GM19193 (cell line): ENCODE results near the gene CNKSR3.

Source experiments
- POLR2A ChIP-seq: IDR thresholded peaks from 4 replicates; pipeline ENCODE4 v1.6.1; 2011; ENCODE audit not compliant: insufficient read depth, insufficient read length; ENCODE audit errors: extremely low read depth

Gene CNKSR3

DNA sequence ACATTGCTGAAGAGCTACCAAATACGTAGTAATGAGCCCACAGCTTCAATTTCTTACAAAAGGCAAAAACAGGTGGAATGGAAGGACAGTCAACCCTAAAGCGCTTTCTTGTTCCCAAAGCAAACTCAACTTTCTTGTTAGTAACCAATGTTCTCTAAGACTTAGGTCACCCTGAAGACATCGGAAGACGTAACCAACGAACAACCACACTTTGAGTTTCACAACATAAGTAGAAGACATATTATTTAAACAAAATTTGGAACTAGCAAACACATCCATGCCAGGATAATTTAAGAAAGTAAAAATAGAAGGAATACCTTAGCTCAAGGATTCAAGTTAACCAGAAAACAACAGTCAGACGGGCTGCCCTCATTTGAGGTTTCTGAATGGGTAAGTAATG, 51.0 kb downstream of the CNKSR3 start:
- no peak for TF ChIP-seq POLR2A

DNA sequence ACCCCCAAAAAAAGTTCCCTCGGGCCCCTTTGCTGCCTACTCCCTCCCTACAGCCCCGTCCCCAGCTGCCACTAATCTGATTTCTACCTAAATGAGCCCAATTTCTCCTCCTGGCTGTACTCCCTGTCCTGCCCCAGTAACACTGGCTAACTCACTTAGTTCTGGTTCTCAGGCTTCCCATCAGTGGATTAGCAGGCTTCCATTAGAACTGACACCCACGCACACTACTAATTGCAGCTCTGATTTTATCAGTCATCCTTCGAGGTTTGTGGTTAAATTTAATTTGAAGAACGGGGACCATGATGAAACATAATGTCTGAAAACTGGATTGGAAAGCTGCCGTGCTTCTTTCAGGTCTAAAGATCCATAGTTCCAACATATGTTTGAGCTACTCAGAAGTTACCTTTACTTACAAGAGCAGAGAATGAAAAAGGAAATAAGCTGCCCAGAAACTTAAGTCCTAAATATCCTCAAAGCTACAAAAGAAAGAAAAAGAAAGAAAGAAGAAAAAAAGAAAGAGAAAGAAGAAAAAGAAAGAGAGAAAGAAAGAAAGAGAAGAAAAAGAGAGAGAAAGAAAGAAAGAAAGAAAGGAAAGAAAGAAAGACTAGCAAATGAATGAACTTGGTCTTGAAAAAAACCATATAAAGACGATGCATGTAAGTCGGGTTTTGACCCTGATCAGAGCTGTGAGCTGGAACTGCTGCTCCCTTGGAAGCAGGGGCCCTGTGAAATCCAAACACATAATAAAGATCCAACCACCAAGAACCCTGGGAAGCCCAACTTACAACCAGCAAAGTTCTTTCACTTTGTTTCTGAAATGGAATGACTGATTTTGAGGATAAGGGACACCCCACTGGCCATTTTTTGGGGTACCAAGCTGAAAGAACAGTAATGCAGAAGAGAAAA, 51.7 kb downstream of the CNKSR3 start:
- no peak for TF ChIP-seq POLR2A

DNA sequence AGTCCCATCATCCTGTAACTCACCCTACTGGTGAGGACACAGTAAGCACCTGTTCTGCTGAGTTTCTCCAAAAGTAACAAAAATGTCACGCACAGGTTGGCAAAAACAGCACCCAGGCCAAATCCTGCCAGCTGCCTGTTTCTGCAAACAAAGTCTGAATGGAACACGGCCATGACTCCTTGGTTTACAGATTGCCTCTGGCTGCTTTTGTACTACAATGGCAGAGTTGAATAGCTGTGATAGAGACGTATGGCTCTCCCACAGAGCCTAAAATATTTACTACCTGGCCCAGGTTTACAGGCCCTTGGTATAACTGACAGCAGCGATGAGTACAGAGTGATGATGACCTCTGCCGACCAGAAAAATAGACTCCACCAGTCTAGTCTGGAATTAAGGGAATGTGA, 52.6 kb downstream of the CNKSR3 start:
- TF ChIP-seq POLR2A: no peak

DNA sequence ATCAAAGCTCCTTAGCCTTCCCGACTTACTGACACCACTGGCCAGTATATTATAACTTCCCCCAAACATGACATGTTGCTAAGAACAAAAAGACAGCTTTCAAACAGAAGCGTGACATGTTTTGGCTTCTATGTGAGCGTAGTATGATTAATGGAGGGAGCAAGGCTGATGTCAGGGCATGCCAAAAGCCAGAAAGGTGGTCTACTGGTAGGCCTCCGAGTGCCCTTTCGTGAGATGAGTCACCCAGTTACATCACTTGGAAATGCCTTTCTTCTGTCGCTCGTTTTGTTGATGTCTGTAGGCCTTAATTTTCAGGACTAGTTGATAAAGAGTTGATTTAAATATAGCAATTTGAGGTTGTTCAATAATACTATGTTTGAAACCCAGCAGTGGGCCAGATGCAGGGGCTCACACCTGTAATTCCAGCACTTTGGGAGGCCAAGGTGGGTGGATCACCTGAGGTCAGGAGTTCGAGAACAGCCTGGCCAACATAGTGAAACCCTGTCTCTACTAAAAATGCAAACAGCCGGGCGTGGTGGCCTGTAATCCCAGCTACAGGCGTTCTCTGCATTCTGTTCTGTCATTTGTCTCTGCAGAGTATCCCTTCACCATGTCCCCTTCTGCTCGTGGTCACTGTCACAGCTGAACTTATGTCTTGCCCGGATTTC, 53.3 kb downstream of the CNKSR3 start:
- TF ChIP-seq POLR2A: no peak

DNA sequence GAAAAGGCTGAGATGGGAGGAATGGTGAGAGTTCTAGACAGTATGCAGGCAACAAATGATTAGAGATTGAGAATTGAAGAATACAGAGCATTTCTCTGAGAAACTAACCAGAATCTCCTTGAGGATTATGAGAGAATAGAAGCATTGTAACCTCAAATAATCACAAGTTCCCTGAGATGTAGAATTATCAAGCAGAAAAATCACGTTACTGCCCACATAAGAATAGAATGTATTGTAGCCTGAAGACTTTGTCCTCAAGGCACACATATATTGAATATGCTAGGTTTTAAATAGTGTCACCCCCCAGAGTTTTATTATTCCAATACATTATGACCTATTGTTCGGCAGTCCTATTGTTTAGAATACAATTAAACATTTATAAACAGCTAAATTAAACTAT, 57.2 kb downstream of the CNKSR3 start:
- no peak for TF ChIP-seq POLR2A

DNA sequence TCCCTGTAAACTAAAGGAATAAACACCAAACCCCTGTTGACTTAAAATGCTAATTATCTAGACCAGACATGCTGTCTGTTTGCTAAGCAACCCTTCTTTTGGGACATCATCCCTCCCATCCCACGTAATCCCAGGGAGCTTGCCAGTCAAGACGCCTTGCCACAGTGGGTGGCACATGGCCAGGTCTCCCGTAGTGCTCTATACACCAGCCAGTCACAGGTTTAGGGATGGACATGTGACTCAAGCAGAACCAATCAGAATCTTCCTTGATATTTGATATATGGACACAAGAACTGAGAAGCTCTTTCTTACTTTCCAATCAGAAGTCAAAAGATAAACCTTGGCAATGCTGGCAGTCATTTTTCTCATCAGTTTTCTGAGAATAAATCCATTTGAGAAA, 60.0 kb downstream of the CNKSR3 start:
- no peak for TF ChIP-seq POLR2A

DNA sequence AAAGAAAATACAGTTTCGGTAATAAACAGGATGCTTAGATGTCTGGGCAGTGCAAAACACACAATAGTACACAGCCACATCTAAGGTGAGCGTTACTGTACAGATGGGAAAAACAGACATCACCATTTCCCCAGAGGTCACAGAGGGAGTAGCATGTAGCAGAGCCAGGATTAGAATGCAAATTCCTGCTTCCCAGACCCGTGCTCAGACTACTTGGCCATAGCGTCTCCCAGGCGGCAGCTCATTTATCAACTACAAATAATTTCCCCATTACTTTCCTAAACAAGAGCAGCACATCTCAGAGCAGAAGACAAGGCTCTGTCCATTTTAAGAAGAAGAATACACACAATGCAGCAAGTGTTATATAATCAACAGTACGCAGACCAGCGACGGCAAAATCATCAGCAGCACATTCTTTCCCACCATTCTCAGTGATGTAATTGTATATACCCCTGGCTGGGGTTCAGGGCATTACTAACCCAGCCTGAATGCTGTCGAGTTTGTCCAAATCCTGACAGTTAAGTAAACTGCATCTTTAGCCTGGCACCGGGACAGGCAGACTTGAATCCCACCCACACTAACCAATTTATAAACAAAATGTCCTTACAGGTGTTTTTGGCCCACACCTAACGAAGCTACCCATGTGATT, 61.9 kb downstream of the CNKSR3 start:
- TF ChIP-seq POLR2A: no peak

DNA sequence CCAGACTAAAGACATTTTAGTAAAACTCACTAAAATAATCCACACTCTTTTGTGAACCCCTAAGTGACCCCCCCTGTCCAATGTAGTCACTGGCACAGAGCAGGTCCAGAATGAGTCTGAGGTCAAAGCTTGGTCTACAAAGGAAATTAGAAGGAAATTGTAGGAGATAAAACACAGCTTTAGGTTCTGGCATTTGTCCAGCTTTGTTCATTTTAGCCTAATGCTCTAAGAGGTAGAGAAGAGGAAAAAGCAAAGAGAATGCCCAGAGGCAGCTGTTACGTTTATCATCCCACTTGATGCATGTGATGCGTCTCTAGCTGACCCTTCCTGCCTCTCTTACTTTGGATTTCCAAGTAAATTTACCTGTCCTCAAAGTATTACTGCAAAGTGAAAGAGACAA, 62.5 kb downstream of the CNKSR3 start:
- no peak for TF ChIP-seq POLR2A

DNA sequence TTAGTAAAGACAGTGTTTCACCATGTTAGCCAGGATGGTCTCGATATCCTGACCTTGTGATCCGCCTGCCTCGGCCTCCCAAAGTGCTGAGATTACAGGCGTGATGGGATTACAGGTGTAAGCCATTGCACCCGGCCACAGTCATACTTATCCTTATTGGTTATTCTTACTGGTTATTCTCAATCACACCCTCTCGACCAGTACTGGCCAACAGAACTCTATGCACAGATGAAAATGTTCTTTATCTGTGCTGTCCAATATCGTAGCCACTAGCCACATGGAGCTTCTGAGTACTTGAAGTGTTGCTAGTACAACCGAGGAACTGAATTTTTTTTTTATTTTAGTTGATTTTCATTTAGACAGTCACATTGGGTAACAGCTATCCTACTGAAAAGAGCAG, 63.5 kb downstream of the CNKSR3 start:
- TF ChIP-seq POLR2A: no peak

DNA sequence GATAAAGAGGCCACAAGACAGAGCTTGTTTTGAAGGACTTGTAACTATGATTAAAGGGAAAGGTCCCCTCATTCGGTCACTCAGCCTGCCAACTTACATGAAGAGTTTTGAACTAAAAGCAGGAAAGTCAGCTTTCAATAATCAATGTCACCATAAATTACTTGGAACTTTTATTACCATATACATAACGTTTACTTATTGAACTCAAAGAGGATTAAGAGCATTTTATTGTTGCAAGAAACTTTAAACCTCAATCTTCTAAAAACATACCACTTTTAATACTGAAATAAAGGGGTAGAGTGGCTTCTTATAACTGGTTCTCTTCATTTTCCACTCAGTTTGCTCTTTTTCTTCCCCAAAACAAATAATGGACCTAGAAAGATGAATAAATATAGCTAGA, 65.1 kb downstream of the CNKSR3 start:
- no peak for TF ChIP-seq POLR2A

DNA sequence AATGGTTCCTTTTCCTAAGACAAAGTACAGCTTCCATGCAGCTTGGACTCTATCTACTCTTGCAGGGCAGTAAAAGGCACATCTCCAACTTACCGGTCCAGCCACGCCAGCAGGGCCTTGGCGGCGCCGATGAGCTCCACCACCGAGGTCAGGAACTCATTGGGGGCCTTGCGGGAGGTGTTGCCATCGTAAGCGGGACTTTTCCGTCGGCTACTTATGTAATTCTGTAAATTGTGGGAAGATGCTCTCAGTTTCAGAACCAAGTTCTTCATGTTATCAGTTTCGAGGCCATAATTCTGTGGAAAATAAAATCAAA, 68.5 kb downstream of the CNKSR3 start:
- TF ChIP-seq POLR2A: no peak

DNA sequence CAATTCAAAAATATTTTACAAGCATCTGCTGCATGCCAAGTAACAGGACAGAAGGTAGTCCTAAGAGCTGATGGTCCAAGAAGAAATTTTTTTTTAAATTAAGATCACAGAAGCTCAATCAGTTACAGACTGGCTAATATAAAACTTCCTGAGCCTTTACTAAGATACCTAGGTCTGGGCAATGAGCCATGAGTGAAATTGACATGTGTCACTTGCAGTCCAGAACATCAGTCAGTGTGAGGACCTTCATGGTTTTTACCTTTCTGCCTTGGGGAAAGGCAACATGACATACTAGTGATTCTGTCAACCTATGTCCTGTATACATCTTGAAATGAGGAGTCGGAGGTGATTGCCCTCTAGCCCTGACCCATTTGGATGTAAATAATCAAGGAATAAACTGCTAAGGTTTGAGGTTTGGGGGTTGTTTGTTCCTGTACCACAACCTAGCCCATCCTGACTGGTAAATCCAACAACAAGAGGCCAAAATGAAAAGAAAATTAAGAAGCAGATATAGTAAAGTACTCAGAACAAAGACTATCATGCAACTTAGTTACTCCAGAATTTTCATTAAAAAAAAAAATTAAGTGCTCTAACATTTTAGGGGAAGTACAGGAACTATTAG, 70.0 kb downstream of the CNKSR3 start:
- no peak for TF ChIP-seq POLR2A

DNA sequence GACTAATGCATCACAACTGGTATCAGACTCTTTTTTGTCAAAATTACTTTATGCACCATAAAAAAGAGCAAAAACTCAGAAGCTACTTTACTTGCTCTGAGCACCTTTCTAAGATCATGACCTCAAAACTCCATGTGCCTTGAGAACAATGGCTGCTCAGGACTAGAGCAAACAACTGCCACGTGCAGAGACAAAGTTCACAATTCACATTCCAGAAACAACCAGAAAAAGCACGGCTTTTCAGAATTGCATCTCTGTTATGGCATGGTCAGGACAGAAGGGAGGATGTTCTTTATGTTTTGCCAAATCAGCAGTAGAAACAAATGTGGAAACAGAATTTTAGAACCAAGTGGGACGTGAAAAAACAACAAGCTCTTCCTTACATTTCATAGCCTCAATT, 70.5 kb downstream of the CNKSR3 start:
- no peak for TF ChIP-seq POLR2A

DNA sequence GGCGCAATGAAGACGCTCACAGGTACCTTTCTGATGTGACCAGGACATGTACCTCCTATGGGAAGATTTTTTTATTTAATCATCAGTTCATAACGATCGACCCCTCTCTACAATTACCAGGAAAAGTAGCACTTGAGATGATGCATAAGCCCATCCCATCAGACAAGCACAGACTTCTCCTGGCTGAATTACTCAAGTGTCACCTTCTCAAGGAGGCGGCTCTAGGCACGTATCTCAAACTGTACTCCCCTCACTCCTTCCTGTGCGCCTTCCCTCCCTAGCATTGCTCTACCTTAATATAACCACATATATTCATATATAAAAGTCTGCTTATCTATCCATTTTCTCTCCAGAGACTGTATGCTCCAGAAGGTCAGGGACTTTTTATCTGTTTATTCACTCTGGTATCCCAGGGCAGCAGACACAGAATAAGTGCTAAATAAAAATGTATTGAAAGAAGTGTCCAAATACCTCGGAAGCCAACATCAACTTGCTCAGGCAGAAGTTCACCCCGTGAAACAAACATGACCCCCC, 71.5 kb downstream of the CNKSR3 start:
- TF ChIP-seq POLR2A: no peak

DNA sequence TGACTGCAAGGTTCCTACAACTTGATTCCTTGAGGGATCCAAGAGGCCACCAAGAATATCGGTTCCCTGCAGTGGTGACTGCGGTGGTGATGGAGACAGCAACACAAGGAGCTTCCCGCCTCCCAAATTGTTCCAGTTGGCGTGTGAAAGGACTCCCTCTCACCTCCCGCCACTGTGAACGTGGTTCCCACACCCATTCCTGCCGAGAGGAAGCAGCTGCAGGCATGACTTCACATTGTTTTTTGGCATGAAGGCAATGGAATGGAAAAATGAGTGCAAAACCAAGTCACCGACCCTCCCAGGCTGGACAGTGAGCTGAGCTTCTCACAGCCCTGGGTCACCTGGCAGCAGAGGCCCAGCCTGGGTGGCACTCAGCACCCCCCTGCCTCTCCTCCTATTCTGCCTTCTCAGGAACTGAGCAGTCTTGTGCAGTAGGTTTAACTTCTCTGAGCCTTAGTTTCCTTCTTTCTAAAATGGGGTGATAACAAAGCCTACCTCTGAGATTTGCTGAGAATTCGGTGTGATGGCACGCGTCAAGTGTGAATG, 75.0 kb downstream of the CNKSR3 start:
- TF ChIP-seq POLR2A: no peak

DNA sequence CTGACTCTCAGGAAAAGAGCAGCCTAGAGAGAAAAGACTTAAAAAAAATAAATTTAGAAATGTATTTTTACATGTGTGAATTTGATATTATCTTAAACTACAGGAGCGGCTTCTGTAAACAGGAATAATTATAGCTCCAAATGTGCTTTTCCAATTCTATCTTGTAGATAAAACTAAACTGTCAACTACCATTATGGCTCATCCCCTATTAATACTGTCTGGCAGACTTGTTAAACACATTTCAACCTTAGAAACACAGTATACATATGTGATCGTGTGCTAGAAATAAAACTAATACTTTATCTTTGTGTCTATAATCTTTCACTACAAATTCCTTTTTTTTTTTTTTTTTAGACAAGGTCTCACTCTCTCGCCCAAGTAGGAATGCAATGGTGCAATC, 75.8 kb downstream of the CNKSR3 start:
- TF ChIP-seq POLR2A: no peak
